WTC11 (cell line): ENCODE results near the gene GPR162. TPM values are rescaled to one million over a fixed set of nuclear protein-coding genes. Genes with fewer than 3 reads are reported as not detected.

ENCODE experiments used
- ATAC-seq: fragments of 200-7000 bp; cut with Tn5 transposase; 2 replicates; pipeline ENCODE4 v1.10.0; 2021; ENCODE audit warnings: mild to moderate bottlenecking, moderate library complexity
- CTCF ChIA-PET: fragments of 300-600 bp; sonication (Branson Sonifier 250); formaldehyde crosslinking; loops from one replicate; lab custom pipeline; 2021; ENCODE audit warnings: antibody characterized with exemption; lab: Charles Lee
- POLR2A ChIA-PET: fragments of 350-600 bp; sonication (Branson Sonifier 250); formaldehyde crosslinking; loops from one replicate; lab custom pipeline; 2021; ENCODE audit warnings: antibody characterized with exemption; lab: Charles Lee
- DNase-seq: peaks from one replicate; pipeline ENCODE4 v3.0.0; 2021; ENCODE audit warnings: low spot score
- H3K27ac Mint-ChIP-seq: 2 replicates; pipeline ENCODE4 v1.8.0; 2021; ENCODE audit warnings: mixed read lengths
- H3K27me3 Mint-ChIP-seq: 2 replicates; pipeline ENCODE4 v1.8.0; 2021; ENCODE audit warnings: low read depth, mild to moderate bottlenecking, moderate library complexity, mixed read lengths
- H3K36me3 Mint-ChIP-seq: 2 replicates; pipeline ENCODE4 v1.8.0; 2021; ENCODE audit warnings: mixed read lengths
- H3K4me1 Mint-ChIP-seq: 2 replicates; pipeline ENCODE4 v1.8.0; 2022; ENCODE audit warnings: mixed read lengths
- H3K4me3 Mint-ChIP-seq: 2 replicates; pipeline ENCODE4 v1.8.0; 2021; ENCODE audit warnings: mild to moderate bottlenecking, moderate library complexity, mixed read lengths
- H3K9me3 Mint-ChIP-seq: 2 replicates; pipeline ENCODE4 v1.8.0; 2021; ENCODE audit warnings: mixed read lengths
- E2F4 ChIP-seq: sonication (generic); formaldehyde crosslinking; IDR thresholded peaks from 2 replicates; pipeline ENCODE4 v1.8.1; 2022; ENCODE audit warnings: low read depth, mild to moderate bottlenecking, moderate library complexity, missing genetic modification reagents, borderline replicate concordance
- FOXP1 ChIP-seq: sonication (generic); formaldehyde crosslinking; IDR thresholded peaks from 2 replicates; pipeline ENCODE4 v1.8.0; 2022; ENCODE audit warnings: missing genetic modification reagents, mild to moderate bottlenecking, moderate library complexity, borderline replicate concordance
- GRHL2 ChIP-seq: fragments of 250-450 bp; sonication (Bioruptor Pico); IDR thresholded peaks from 2 replicates; pipeline ENCODE4 v1.8.0; 2022; ENCODE audit warnings: mild to moderate bottlenecking, moderate library complexity; ENCODE audit not compliant: insufficient replicate concordance, severe bottlenecking
- IRF1 ChIP-seq: sonication (generic); formaldehyde crosslinking; IDR thresholded peaks from 2 replicates; pipeline ENCODE4 v1.8.0; 2023; ENCODE audit warnings: missing genetic modification reagents
- IRF2 ChIP-seq: sonication (generic); formaldehyde crosslinking; IDR thresholded peaks from 2 replicates; pipeline ENCODE4 v1.8.0; 2022; ENCODE audit warnings: low read depth, missing genetic modification reagents, borderline replicate concordance
- MAX ChIP-seq: sonication (generic); formaldehyde crosslinking; IDR thresholded peaks from 2 replicates; pipeline ENCODE4 v1.8.0; 2022; ENCODE audit warnings: mild to moderate bottlenecking, missing genetic modification reagents
- NFE2L1 ChIP-seq: sonication (generic); formaldehyde crosslinking; IDR thresholded peaks from 2 replicates; pipeline ENCODE4 v1.8.1; 2023; ENCODE audit warnings: missing genetic modification reagents
- TCF7 ChIP-seq: sonication (generic); formaldehyde crosslinking; IDR thresholded peaks from 2 replicates; pipeline ENCODE4 v1.8.0; 2022; ENCODE audit warnings: mild to moderate bottlenecking, low read depth, missing genetic modification reagents, moderate library complexity
- ZNF121 ChIP-seq: sonication (generic); formaldehyde crosslinking; IDR thresholded peaks from 2 replicates; pipeline ENCODE4 v1.8.0; 2023; ENCODE audit warnings: missing genetic modification reagents
- ZNF219 ChIP-seq: sonication (generic); formaldehyde crosslinking; IDR thresholded peaks from 2 replicates; pipeline ENCODE4 v1.8.0; 2023; ENCODE audit warnings: missing genetic modification reagents, mild to moderate bottlenecking, borderline replicate concordance
- ZNF317 ChIP-seq: sonication (generic); formaldehyde crosslinking; IDR thresholded peaks from 2 replicates; pipeline ENCODE4 v1.8.1; 2023; ENCODE audit warnings: low read depth, mild to moderate bottlenecking, moderate library complexity, missing genetic modification reagents, borderline replicate concordance
- ZNF423 ChIP-seq: fragments of 250-450 bp; sonication (Bioruptor Pico); IDR thresholded peaks from 2 replicates; pipeline ENCODE4 v2.1.2; 2022; ENCODE audit warnings: mild to moderate bottlenecking, moderate library complexity
- total RNA-seq: library from RNA; stranded (reverse); gene quantifications from 3 replicates; pipeline ENCODE4 v1.2.3, GENCODE V29; 2021
- TF ChIP-seq, protein P1 (sequence below): sonication (generic); formaldehyde crosslinking; IDR thresholded peaks from 2 replicates; pipeline ENCODE4 v1.8.1; 2023; ENCODE audit warnings: mild to moderate bottlenecking, missing genetic modification reagents
- TF ChIP-seq, protein P2 (sequence below): sonication (generic); formaldehyde crosslinking; IDR thresholded peaks from 2 replicates; pipeline ENCODE4 v1.8.1; 2022; ENCODE audit warnings: missing genetic modification reagents, borderline replicate concordance
- TF ChIP-seq, protein P3 (sequence below): sonication (generic); formaldehyde crosslinking; conservative IDR thresholded peaks from 2 replicates; pipeline ENCODE4 v1.8.1; 2023; ENCODE audit warnings: mild to moderate bottlenecking, low read depth, missing genetic modification reagents, moderate library complexity
- TF ChIP-seq, protein P4 (sequence below): fragments of 250-450 bp; sonication (Bioruptor Pico); IDR thresholded peaks from 2 replicates; pipeline ENCODE4 v2.1.2; 2022; ENCODE audit warnings: mild to moderate bottlenecking, moderate library complexity
- TF ChIP-seq, protein P5 (sequence below): fragments of 250-450 bp; sonication (Bioruptor Pico); IDR thresholded peaks from 2 replicates; pipeline ENCODE4 v1.9.0; 2021; ENCODE audit warnings: mild to moderate bottlenecking, borderline replicate concordance
- TF ChIP-seq, protein P6 (sequence below): sonication (generic); formaldehyde crosslinking; IDR thresholded peaks from 2 replicates; pipeline ENCODE4 v1.8.1; 2023; ENCODE audit warnings: mild to moderate bottlenecking, moderate library complexity, missing genetic modification reagents

GPR162 gene
- total RNA-seq, 1 experiment from 2014 or later, result 7.3 TPM

GRCh38 chr12:6795088-6795487, 26.5 kb upstream of the GPR162 start:
- DNase-seq, result no peak
- Mint-ChIP-seq H3K36me3 (no peaks in the 10 kb centered on the region), H3K27ac (no peak overlapping the region), H3K27me3 (peaks cover 27% of the 10 kb centered on the region), H3K4me3 (no peak overlapping the region), H3K9me3 (no peaks in the 10 kb centered on the region), H3K4me1 (peaks cover 7% of the 10 kb centered on the region)
- ChIA-PET CTCF (interaction anchor here (1.6 kb wide), 1 partner anchor 30 kb away, joined by 6 read pairs; no protein-coding TSS in a partner anchor), POLR2A (interaction anchor here (1.2 kb wide), 1 partner anchor 24 kb away, joined by 4 read pairs; no protein-coding TSS in a partner anchor)
- TF ChIP-seq, protein P1, sequence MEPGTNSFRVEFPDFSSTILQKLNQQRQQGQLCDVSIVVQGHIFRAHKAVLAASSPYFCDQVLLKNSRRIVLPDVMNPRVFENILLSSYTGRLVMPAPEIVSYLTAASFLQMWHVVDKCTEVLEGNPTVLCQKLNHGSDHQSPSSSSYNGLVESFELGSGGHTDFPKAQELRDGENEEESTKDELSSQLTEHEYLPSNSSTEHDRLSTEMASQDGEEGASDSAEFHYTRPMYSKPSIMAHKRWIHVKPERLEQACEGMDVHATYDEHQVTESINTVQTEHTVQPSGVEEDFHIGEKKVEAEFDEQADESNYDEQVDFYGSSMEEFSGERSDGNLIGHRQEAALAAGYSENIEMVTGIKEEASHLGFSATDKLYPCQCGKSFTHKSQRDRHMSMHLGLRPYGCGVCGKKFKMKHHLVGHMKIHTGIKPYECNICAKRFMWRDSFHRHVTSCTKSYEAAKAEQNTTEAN, result no peak
- no peak for TF ChIP-seq GRHL2 (CRISPR knock-in tag)
- no peak for TF ChIP-seq MAX
- no peak for TF ChIP-seq NFE2L1 (CRISPR knock-in tag)
- TF ChIP-seq, protein P2, sequence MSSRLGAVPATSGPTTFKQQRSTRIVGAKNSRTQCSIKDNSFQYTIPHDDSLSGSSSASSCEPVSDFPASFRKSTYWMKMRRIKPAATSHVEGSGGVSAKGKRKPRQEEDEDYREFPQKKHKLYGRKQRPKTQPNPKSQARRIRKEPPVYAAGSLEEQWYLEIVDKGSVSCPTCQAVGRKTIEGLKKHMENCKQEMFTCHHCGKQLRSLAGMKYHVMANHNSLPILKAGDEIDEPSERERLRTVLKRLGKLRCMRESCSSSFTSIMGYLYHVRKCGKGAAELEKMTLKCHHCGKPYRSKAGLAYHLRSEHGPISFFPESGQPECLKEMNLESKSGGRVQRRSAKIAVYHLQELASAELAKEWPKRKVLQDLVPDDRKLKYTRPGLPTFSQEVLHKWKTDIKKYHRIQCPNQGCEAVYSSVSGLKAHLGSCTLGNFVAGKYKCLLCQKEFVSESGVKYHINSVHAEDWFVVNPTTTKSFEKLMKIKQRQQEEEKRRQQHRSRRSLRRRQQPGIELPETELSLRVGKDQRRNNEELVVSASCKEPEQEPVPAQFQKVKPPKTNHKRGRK (CRISPR knock-in tag), result no peak
- TF ChIP-seq, protein P3, sequence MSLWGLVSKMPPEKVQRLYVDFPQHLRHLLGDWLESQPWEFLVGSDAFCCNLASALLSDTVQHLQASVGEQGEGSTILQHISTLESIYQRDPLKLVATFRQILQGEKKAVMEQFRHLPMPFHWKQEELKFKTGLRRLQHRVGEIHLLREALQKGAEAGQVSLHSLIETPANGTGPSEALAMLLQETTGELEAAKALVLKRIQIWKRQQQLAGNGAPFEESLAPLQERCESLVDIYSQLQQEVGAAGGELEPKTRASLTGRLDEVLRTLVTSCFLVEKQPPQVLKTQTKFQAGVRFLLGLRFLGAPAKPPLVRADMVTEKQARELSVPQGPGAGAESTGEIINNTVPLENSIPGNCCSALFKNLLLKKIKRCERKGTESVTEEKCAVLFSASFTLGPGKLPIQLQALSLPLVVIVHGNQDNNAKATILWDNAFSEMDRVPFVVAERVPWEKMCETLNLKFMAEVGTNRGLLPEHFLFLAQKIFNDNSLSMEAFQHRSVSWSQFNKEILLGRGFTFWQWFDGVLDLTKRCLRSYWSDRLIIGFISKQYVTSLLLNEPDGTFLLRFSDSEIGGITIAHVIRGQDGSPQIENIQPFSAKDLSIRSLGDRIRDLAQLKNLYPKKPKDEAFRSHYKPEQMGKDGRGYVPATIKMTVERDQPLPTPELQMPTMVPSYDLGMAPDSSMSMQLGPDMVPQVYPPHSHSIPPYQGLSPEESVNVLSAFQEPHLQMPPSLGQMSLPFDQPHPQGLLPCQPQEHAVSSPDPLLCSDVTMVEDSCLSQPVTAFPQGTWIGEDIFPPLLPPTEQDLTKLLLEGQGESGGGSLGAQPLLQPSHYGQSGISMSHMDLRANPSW (CRISPR knock-in tag), result no peak
- TF ChIP-seq, protein P4, sequence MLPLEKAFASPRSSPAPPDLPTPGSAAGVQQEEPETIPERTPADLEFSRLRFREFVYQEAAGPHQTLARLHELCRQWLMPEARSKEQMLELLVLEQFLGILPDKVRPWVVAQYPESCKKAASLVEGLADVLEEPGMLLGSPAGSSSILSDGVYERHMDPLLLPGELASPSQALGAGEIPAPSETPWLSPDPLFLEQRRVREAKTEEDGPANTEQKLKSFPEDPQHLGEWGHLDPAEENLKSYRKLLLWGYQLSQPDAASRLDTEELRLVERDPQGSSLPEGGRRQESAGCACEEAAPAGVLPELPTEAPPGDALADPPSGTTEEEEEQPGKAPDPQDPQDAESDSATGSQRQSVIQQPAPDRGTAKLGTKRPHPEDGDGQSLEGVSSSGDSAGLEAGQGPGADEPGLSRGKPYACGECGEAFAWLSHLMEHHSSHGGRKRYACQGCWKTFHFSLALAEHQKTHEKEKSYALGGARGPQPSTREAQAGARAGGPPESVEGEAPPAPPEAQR (CRISPR knock-in tag), result no peak
- no peak for TF ChIP-seq ZNF219
- TF ChIP-seq, protein P5, sequence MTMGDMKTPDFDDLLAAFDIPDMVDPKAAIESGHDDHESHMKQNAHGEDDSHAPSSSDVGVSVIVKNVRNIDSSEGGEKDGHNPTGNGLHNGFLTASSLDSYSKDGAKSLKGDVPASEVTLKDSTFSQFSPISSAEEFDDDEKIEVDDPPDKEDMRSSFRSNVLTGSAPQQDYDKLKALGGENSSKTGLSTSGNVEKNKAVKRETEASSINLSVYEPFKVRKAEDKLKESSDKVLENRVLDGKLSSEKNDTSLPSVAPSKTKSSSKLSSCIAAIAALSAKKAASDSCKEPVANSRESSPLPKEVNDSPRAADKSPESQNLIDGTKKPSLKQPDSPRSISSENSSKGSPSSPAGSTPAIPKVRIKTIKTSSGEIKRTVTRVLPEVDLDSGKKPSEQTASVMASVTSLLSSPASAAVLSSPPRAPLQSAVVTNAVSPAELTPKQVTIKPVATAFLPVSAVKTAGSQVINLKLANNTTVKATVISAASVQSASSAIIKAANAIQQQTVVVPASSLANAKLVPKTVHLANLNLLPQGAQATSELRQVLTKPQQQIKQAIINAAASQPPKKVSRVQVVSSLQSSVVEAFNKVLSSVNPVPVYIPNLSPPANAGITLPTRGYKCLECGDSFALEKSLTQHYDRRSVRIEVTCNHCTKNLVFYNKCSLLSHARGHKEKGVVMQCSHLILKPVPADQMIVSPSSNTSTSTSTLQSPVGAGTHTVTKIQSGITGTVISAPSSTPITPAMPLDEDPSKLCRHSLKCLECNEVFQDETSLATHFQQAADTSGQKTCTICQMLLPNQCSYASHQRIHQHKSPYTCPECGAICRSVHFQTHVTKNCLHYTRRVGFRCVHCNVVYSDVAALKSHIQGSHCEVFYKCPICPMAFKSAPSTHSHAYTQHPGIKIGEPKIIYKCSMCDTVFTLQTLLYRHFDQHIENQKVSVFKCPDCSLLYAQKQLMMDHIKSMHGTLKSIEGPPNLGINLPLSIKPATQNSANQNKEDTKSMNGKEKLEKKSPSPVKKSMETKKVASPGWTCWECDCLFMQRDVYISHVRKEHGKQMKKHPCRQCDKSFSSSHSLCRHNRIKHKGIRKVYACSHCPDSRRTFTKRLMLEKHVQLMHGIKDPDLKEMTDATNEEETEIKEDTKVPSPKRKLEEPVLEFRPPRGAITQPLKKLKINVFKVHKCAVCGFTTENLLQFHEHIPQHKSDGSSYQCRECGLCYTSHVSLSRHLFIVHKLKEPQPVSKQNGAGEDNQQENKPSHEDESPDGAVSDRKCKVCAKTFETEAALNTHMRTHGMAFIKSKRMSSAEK, result no peak
- no peak for TF ChIP-seq FOXP1 (CRISPR knock-in tag)
- TF ChIP-seq ZNF317 (CRISPR knock-in tag), result no peak
- TF ChIP-seq ZNF423, result no peak
- no peak for TF ChIP-seq IRF2 (CRISPR knock-in tag)
- no peak for TF ChIP-seq TCF7 (CRISPR knock-in tag)
- TF ChIP-seq E2F4 (CRISPR knock-in tag), result no peak
- no peak for TF ChIP-seq IRF1
- TF ChIP-seq, protein P6, sequence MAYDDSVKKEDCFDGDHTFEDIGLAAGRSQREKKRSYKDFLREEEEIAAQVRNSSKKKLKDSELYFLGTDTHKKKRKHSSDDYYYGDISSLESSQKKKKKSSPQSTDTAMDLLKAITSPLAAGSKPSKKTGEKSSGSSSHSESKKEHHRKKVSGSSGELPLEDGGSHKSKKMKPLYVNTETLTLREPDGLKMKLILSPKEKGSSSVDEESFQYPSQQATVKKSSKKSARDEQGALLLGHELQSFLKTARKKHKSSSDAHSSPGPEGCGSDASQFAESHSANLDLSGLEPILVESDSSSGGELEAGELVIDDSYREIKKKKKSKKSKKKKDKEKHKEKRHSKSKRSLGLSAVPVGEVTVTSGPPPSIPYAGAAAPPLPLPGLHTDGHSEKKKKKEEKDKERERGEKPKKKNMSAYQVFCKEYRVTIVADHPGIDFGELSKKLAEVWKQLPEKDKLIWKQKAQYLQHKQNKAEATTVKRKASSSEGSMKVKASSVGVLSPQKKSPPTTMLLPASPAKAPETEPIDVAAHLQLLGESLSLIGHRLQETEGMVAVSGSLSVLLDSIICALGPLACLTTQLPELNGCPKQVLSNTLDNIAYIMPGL (CRISPR knock-in tag), result no peak
- TF ChIP-seq ZNF121 (CRISPR knock-in tag), result no peak
- no peak for ATAC-seq
